IMR-90 (cell line): ENCODE data around the gene ARHGAP10. TPM values are rescaled to one million over a fixed set of nuclear protein-coding genes. Genes with fewer than 3 reads are reported as not detected.

Source experiments
- ATAC-seq: fragments of 200-7000 bp; cut with Tn5 transposase; 2 replicates; pipeline ENCODE4 v1.9.1; 2020; ENCODE audit warnings: low read depth, mild to moderate bottlenecking, moderate library complexity
- BruUV-seq: library from RNA; stranded (reverse); fragments of 400-500 nt; replicated peaks from 2 replicates; lab custom pipeline; 2021; lab: Mats Ljungman, UMichigan
- CTCF ChIA-PET: fragments of 300-600 bp; formaldehyde crosslinking; extraction: SDS; loops from one replicate; lab custom pipeline; 2021; ENCODE audit warnings: antibody characterized with exemption; lab: Yijun Ruan, JAX
- POLR2A ChIA-PET: fragments of 300-600 bp; sonication (Branson Sonifier 250); formaldehyde crosslinking; loops from one replicate; lab custom pipeline; 2022; ENCODE audit warnings: antibody characterized with exemption; ENCODE audit not compliant: unreplicated experiment; lab: Charles Lee
- DNase-seq: peaks from one replicate; pipeline ENCODE4 v3.0.0; 2013
- H2AFZ ChIP-seq: replicated peaks from 2 replicates; pipeline ENCODE3; 2013; ENCODE audit warnings: low read length, mild to moderate bottlenecking; ENCODE audit not compliant: poor library complexity
- H2AK5ac ChIP-seq: 2 replicates; pipeline ENCODE4 v1.6.1; 2013; ENCODE audit warnings: low read depth, low read length, inconsistent platforms
- H2AK9ac ChIP-seq: replicated peaks from 2 replicates; pipeline ENCODE3; 2013; ENCODE audit warnings: mild to moderate bottlenecking, low read depth, low read length, moderate library complexity; ENCODE audit not compliant: poor library complexity
- H2BK120ac ChIP-seq: 2 replicates; pipeline ENCODE4 v1.6.1; 2013; ENCODE audit warnings: low read depth, low read length, inconsistent platforms
- H2BK15ac ChIP-seq: 3 replicates; pipeline ENCODE4 v1.6.1; 2013; ENCODE audit warnings: low read depth, low read length, inconsistent platforms
- H2BK20ac ChIP-seq: 2 replicates; pipeline ENCODE4 v1.6.1; 2013; ENCODE audit warnings: low read depth, mild to moderate bottlenecking, inconsistent platforms, low read length, moderate library complexity
- H2BK5ac ChIP-seq: 2 replicates; pipeline ENCODE4 v1.6.1; 2013; ENCODE audit warnings: mild to moderate bottlenecking, low read depth, low read length, inconsistent platforms; ENCODE audit not compliant: poor library complexity, severe bottlenecking
- H3K14ac ChIP-seq: replicated peaks from 2 replicates; pipeline ENCODE4 v1.6.1; 2013; ENCODE audit warnings: low read depth, low read length, inconsistent platforms
- H3K18ac ChIP-seq: 2 replicates; pipeline ENCODE4 v1.6.1; 2013; ENCODE audit warnings: low read depth, low read length, control low read depth
- H3K23ac ChIP-seq: 2 replicates; pipeline ENCODE4 v1.6.1; 2013; ENCODE audit warnings: low read depth, low read length, inconsistent platforms
- H3K27ac ChIP-seq: 2 replicates; pipeline ENCODE4 v1.5.1; 2013; ENCODE audit warnings: mild to moderate bottlenecking, control low read depth, low read length; ENCODE audit not compliant: insufficient read depth
- H3K27me3 ChIP-seq: 2 replicates; pipeline ENCODE4 v1.6.1; 2013; ENCODE audit warnings: low read length; ENCODE audit not compliant: control insufficient read depth, insufficient read depth
- H3K36me3 ChIP-seq: 2 replicates; pipeline ENCODE4 v1.6.1; 2013; ENCODE audit warnings: low read length, mixed read lengths; ENCODE audit not compliant: control insufficient read depth, insufficient read depth
- H3K4ac ChIP-seq: 2 replicates; pipeline ENCODE4 v1.6.1; 2013; ENCODE audit warnings: low read depth, low read length, inconsistent platforms
- H3K4me1 ChIP-seq: 2 replicates; pipeline ENCODE4 v1.6.1; 2013; ENCODE audit warnings: low read length, mixed read lengths; ENCODE audit not compliant: control insufficient read depth, insufficient read depth
- H3K4me2 ChIP-seq: 2 replicates; pipeline ENCODE4 v1.6.1; 2013; ENCODE audit warnings: low read depth, mild to moderate bottlenecking, control low read depth, low read length, moderate library complexity
- H3K4me3 ChIP-seq: 2 replicates; pipeline ENCODE4 v1.5.1; 2013; ENCODE audit warnings: low read depth, mild to moderate bottlenecking, control low read depth, low read length, moderate library complexity; ENCODE audit not compliant: insufficient read depth
- H3K56ac ChIP-seq: 2 replicates; pipeline ENCODE4 v1.6.1; 2013; ENCODE audit warnings: low read length, inconsistent platforms; ENCODE audit not compliant: insufficient read depth; ENCODE audit errors: extremely low read depth
- H3K79me1 ChIP-seq, 2 experiments: 2 replicates each; pipeline ENCODE4 v1.6.1; 2013; ENCODE audit warnings: low read length in 2 of 2, inconsistent platforms in 1 of 2, low read depth in 1 of 2
- H3K9ac ChIP-seq: 2 replicates; pipeline ENCODE4 v1.6.1; 2013; ENCODE audit warnings: low read depth, low read length, control low read depth
- H3K9me1 ChIP-seq: 2 replicates; pipeline ENCODE4 v1.6.1; 2013; ENCODE audit warnings: low read length, inconsistent platforms; ENCODE audit not compliant: insufficient read depth
- H3K9me3 ChIP-seq: 2 replicates; pipeline ENCODE4 v1.6.1; 2013; ENCODE audit warnings: low read length; ENCODE audit not compliant: control insufficient read depth, insufficient read depth
- H4K20me1 ChIP-seq: 2 replicates; pipeline ENCODE4 v1.6.1; 2013; ENCODE audit warnings: low read length, inconsistent platforms; ENCODE audit not compliant: insufficient read depth
- H4K5ac ChIP-seq: 2 replicates; pipeline ENCODE4 v1.6.1; 2013; ENCODE audit warnings: mild to moderate bottlenecking, low read depth, low read length, control low read depth
- H4K8ac ChIP-seq, 2 experiments: 2 replicates each; pipeline ENCODE4 v1.6.1; 2013; ENCODE audit warnings: low read depth in 2 of 2, low read length in 2 of 2, control low read depth in 1 of 2, inconsistent platforms in 1 of 2
- H4K91ac ChIP-seq: 2 replicates; pipeline ENCODE4 v1.6.1; 2013; ENCODE audit warnings: low read depth, low read length, inconsistent platforms; ENCODE audit not compliant: insufficient read depth
- BHLHE40 ChIP-seq: fragments of 150-350 bp; IDR thresholded peaks from 2 replicates; pipeline ENCODE4 v1.6.1; 2016; ENCODE audit warnings: mild to moderate bottlenecking, low read depth, low read length
- CTCF ChIP-seq: conservative IDR thresholded peaks from 2 replicates; pipeline ENCODE4 v1.5.1; 2012; ENCODE audit warnings: mild to moderate bottlenecking, low read depth, low read length, improper control_type of control experiment
- ELK1 ChIP-seq: fragments of 150-350 bp; IDR thresholded peaks from 2 replicates; pipeline ENCODE4 v1.6.1; 2016; ENCODE audit warnings: low read depth, mild to moderate bottlenecking, low read length, moderate library complexity, borderline replicate concordance
- FOS ChIP-seq: fragments of 150-350 bp; IDR thresholded peaks from 2 replicates; pipeline ENCODE4 v1.6.1; 2016; ENCODE audit warnings: low read depth, low read length
- MAFK ChIP-seq: IDR thresholded peaks from 2 replicates; pipeline ENCODE4 v1.6.1; 2012; ENCODE audit warnings: low read depth, low read length, improper control_type of control experiment
- NFE2L2 ChIP-seq: fragments of 150-350 bp; IDR thresholded peaks from 2 replicates; pipeline ENCODE4 v1.6.1; 2016; ENCODE audit warnings: low read depth, mild to moderate bottlenecking, low read length
- POLR2A ChIP-seq: IDR thresholded peaks from 2 replicates; pipeline ENCODE4 v1.6.1; 2012; ENCODE audit warnings: mild to moderate bottlenecking, low read depth, low read length
- RCOR1 ChIP-seq: IDR thresholded peaks from 2 replicates; pipeline ENCODE4 v1.6.1; 2012; ENCODE audit warnings: mild to moderate bottlenecking, low read length, improper control_type of control experiment; ENCODE audit not compliant: insufficient replicate concordance
- WGBS, 2 experiments: methylation state at CpG; one replicate each; pipeline versions ENCODE4 v1.1.5 to v1.1.7; 2013; ENCODE audit warnings: missing lambda C conversion rate in 2 of 2; ENCODE audit not compliant: insufficient read length in 1 of 2; ENCODE audit errors: extremely low coverage in 2 of 2; 5-methylcytosine and 5-hydroxymethylcytosine counted together
- dilution Hi-C: fragments of 300-500 bp; cut with HindIII; formaldehyde crosslinking; loops from one replicate; pipeline ENCODE4 v1.14.3; 2018; ENCODE audit warnings: low sequenced_read_pairs; ENCODE audit not compliant: unreplicated experiment
- in situ Hi-C: fragments of 300-500 bp; cut with MboI; formaldehyde crosslinking; loops from 3 replicates; pipeline ENCODE4 v1.14.3; 2019; ENCODE audit warnings: low sequenced_read_pairs, inconsistent platforms, mixed read lengths
- intact Hi-C: fragments of 100-400 bp; cut with micrococcal nuclease; formaldehyde crosslinking; loops from 2 replicates; pipeline ENCODE4 v1.10.0; 2022
- polyA plus RNA-seq, 3 experiments: library from polyadenylated mRNA; depleted of rRNA; stranded (reverse); fragments of >200 nt; gene quantifications; 2 replicates each; pipeline ENCODE4 v1.2.3, GENCODE V29; 2012; ENCODE audit warnings: low replicate concordance in 1 of 3
- total RNA-seq: library from RNA; depleted of rRNA; stranded (reverse); fragments of >200 nt; gene quantifications from 2 replicates; pipeline ENCODE4 v1.2.3, GENCODE V29; 2012

The ARHGAP10 gene
- total and polyA plus RNA-seq, 2 of the 4 experiments (the other 2 are of a cell fraction): 27.1 to 29.4 TPM

- H4K8ac ChIP-seq: no peak overlapping the region
- H2AK9ac ChIP-seq: no peak overlapping the region
- no peak overlapping the region for H3K27ac ChIP-seq
- H2BK15ac ChIP-seq: no peak overlapping the region
- no peak overlapping the region for H2AFZ ChIP-seq
- H3K36me3 ChIP-seq: peaks cover 44% of the 10 kb centered on the region
- H2BK5ac ChIP-seq: no peak overlapping the region
- no peak overlapping the region for H3K14ac ChIP-seq
- no peak overlapping the region for H2BK120ac ChIP-seq
- no peak for ATAC-seq
- no peak overlapping the region for H2BK20ac ChIP-seq
- H4K20me1 ChIP-seq: no peaks in the 10 kb centered on the region
- H4K5ac ChIP-seq: no peak overlapping the region
- H3K4me2 ChIP-seq: no peak overlapping the region
- no TSS peak for BruUV-seq
- H3K23ac ChIP-seq: no peak overlapping the region
- no peak overlapping the region for H3K9ac ChIP-seq
- peaks cover 4% of the 10 kb centered on the region; the same call in 1 of the 2 replicates for H3K9me1 ChIP-seq
- H3K9me3 ChIP-seq: peaks cover 15% of the 10 kb centered on the region
- in situ Hi-C loops (no loop called here), dilution Hi-C loops (no loop called here), intact Hi-C loops (no loop called here)
- no peak overlapping the region for H3K4me3 ChIP-seq
- H3K4me1 ChIP-seq: peaks cover 2% of the 10 kb centered on the region; the same call in 1 of the 2 replicates
- no peak overlapping the region for H2AK5ac ChIP-seq
- no peak overlapping the region for H3K4ac ChIP-seq
- ChIA-PET POLR2A (no interaction called here), CTCF (no interaction called here)
- H3K79me1 ChIP-seq: peaks cover 4 to 23% of the 10 kb centered on the region in 2 experiments
- no peak overlapping the region for H3K56ac ChIP-seq
- H4K91ac ChIP-seq: no peak overlapping the region
- WGBS, 2 experiments: no CpG with 5 or more reads among the region's 9 CpGs
- no peak for DNase-seq
- H3K18ac ChIP-seq: no peak overlapping the region
- TF ChIP-seq BHLHE40 (no peak), ELK1 (no peak), FOS (no peak), NFE2L2 (no peak), RCOR1 (no peak), MAFK (no peak), CTCF (no peak), POLR2A (no peak)
- no peaks in the 10 kb centered on the region for H3K27me3 ChIP-seq
Observed at GRCh38 chr4:148072789-148073188, 340.9 kb downstream of the ARHGAP10 start.
